Osteoblast (primary cell): ENCODE measurements around the gene CRIM1. TPM values are rescaled to one million over a fixed set of nuclear protein-coding genes. Genes with fewer than 3 reads are reported as not detected.

Experiments
- DNase-seq: peaks from one replicate; pipeline ENCODE4 v3.0.0; 2011; ENCODE audit warnings: low spot score, mixed read lengths; ENCODE audit not compliant: insufficient read length; ENCODE audit errors: missing footprints
- H2AFZ ChIP-seq: 2 replicates; pipeline ENCODE4 v1.6.0; 2011; ENCODE audit warnings: mild to moderate bottlenecking, low read length
- H3K27ac ChIP-seq: 2 replicates; pipeline ENCODE4 v1.5.1; 2011; ENCODE audit warnings: mild to moderate bottlenecking, low read depth, low read length, moderate library complexity
- H3K27me3 ChIP-seq: 2 replicates; pipeline ENCODE4 v1.6.0; 2012; ENCODE audit warnings: mild to moderate bottlenecking, control low read depth, inconsistent platforms, low read length, moderate library complexity; ENCODE audit not compliant: insufficient read depth
- H3K36me3 ChIP-seq: 2 replicates; pipeline ENCODE4 v1.5.1; 2011; ENCODE audit warnings: mild to moderate bottlenecking, low read length, control low read depth, moderate library complexity; ENCODE audit not compliant: insufficient read depth
- H3K4me1 ChIP-seq: 2 replicates; pipeline ENCODE4 v1.5.1; 2011; ENCODE audit warnings: mild to moderate bottlenecking, low read length, control low read depth, moderate library complexity; ENCODE audit not compliant: insufficient read depth
- H3K4me2 ChIP-seq: 2 replicates; pipeline ENCODE4 v1.6.0; 2011; ENCODE audit warnings: mild to moderate bottlenecking, low read length; ENCODE audit not compliant: insufficient read depth
- H3K4me3 ChIP-seq: fragments of 200-600 bp; sonication (generic); 3 replicates; pipeline ENCODE4 v1.5.1; 2012; ENCODE audit warnings: mild to moderate bottlenecking, low read length, inconsistent platforms; ENCODE audit not compliant: insufficient read depth
- H3K79me2 ChIP-seq: 2 replicates; pipeline ENCODE4 v1.6.0; 2012; ENCODE audit warnings: mild to moderate bottlenecking, low read length, control low read depth, inconsistent platforms; ENCODE audit not compliant: insufficient read depth
- H3K9me3 ChIP-seq: 2 replicates; pipeline ENCODE4 v1.5.1; 2011; ENCODE audit warnings: low read depth, low read length, control low read depth
- H4K20me1 ChIP-seq: 2 replicates; pipeline ENCODE4 v1.6.0; 2012; ENCODE audit warnings: mild to moderate bottlenecking, low read length, control low read depth; ENCODE audit not compliant: insufficient read depth
- total RNA-seq: library from RNA; depleted of rRNA; stranded (reverse); fragments of >200 nt; gene quantifications from 2 replicates; pipeline ENCODE4 v1.2.3, GENCODE V29; 2012
- TF ChIP-seq, protein P1 (sequence below): IDR thresholded peaks from 2 replicates; pipeline ENCODE4 v1.5.1; 2011; ENCODE audit warnings: mild to moderate bottlenecking, low read depth, low read length, moderate library complexity; ENCODE audit errors: extremely low read depth

Gene CRIM1
- total RNA-seq, 1 donor, result 362 TPM

DNA sequence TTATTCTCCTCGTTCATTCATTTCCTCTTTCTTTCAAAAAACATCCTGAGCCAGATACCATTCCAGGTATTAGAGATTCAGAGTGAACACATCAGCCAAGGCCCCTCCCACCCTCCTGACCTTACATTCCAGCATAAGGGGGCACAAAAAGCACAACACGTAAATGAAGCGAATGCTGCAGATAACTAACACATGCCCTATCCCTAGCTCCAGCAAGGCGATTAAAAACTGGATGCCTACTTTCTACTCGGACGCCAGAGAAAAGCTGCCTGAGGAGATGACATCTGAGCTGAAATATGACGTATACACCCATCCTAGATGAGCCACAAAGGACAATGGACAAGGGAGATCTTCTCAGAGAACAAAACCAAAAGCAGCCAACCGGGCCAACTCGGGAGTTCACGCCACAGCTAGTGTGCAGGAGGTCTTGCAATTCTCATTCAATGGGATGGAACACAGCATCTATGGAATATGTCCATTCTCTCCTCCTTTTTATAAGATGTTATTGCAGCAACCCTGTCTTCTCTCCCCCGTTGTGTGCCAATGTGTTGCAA is 208.9 kb downstream of the CRIM1 start:
- Histone ChIP-seq H3K27ac (peak overlapping the region; percentile 92), H3K4me3 (no peak overlapping the region), H3K79me2 (peaks cover 46% of the 10 kb centered on the region), H3K4me1 (peaks cover 79% of the 10 kb centered on the region), H3K36me3 (peaks cover 7% of the 10 kb centered on the region), H4K20me1 (no peaks in the 10 kb centered on the region), H3K4me2 (no peak overlapping the region), H3K27me3 (no peaks in the 10 kb centered on the region), H2AFZ (no peak overlapping the region), H3K9me3 (no peaks in the 10 kb centered on the region)
- no peak for DNase-seq
- TF ChIP-seq, protein P1, sequence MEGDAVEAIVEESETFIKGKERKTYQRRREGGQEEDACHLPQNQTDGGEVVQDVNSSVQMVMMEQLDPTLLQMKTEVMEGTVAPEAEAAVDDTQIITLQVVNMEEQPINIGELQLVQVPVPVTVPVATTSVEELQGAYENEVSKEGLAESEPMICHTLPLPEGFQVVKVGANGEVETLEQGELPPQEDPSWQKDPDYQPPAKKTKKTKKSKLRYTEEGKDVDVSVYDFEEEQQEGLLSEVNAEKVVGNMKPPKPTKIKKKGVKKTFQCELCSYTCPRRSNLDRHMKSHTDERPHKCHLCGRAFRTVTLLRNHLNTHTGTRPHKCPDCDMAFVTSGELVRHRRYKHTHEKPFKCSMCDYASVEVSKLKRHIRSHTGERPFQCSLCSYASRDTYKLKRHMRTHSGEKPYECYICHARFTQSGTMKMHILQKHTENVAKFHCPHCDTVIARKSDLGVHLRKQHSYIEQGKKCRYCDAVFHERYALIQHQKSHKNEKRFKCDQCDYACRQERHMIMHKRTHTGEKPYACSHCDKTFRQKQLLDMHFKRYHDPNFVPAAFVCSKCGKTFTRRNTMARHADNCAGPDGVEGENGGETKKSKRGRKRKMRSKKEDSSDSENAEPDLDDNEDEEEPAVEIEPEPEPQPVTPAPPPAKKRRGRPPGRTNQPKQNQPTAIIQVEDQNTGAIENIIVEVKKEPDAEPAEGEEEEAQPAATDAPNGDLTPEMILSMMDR, result no peak

DNA sequence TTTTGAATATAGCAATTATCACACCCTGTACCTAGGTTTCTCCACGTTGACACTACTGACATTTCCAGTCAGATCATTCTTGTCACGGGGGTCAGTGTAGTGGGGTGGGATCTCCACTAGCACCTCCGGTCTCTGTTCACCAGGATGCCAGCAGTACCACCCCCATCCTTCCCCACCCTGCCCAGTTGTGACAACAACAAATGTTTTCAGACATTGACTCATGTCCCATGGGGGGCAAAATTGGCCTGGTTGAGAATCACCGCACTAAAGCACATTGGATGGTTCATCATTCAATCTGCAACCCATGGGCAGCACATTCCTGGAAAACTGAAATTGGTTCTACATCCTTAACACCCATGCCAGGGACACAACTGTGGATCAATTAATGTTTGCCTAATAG is 210.1 kb downstream of the CRIM1 start:
- peak overlapping the region; percentile 64 for H3K27ac ChIP-seq
- H3K4me1 ChIP-seq, result peaks cover 88% of the 10 kb centered on the region
- no peaks in the 10 kb centered on the region for H4K20me1 ChIP-seq
- no peak overlapping the region for H3K4me2 ChIP-seq
- no peak for DNase-seq
- H2AFZ ChIP-seq, result no peak overlapping the region
- H3K9me3 ChIP-seq, result no peaks in the 10 kb centered on the region
- H3K4me3 ChIP-seq, result no peak overlapping the region
- TF ChIP-seq, protein P1, result no peak
- H3K27me3 ChIP-seq, result no peaks in the 10 kb centered on the region
- peaks cover 45% of the 10 kb centered on the region for H3K79me2 ChIP-seq
- peaks cover under 1% of the 10 kb centered on the region for H3K36me3 ChIP-seq

DNA sequence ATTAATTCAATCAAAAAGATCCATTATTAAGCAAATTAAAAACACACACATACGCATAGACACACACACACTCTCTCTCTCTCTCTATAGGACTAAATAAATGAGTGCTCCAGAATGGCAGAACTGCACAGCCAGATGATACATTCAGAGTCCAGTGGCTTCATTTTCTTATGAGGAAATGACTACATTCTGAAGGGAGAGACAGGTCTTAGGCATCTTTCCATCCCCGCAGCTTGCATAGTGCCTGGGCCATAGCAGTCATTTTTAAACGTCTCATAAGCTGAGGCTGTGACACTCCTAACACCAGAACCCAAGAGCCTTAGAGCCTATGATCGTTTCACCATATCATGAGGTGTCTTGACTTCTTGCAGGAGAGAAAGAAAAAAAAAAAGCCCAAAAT is 211.3 kb downstream of the CRIM1 start:
- Histone ChIP-seq H3K4me3 (no peak overlapping the region), H3K36me3 (no peaks in the 10 kb centered on the region), H3K27ac (peak overlapping the region; percentile 11), H3K79me2 (peaks cover 56% of the 10 kb centered on the region), H3K4me1 (peaks cover 78% of the 10 kb centered on the region), H3K4me2 (no peak overlapping the region), H3K27me3 (no peaks in the 10 kb centered on the region), H4K20me1 (no peaks in the 10 kb centered on the region), H2AFZ (no peak overlapping the region), H3K9me3 (no peaks in the 10 kb centered on the region)
- DNase-seq, result no peak
- TF ChIP-seq, protein P1, result no peak

DNA sequence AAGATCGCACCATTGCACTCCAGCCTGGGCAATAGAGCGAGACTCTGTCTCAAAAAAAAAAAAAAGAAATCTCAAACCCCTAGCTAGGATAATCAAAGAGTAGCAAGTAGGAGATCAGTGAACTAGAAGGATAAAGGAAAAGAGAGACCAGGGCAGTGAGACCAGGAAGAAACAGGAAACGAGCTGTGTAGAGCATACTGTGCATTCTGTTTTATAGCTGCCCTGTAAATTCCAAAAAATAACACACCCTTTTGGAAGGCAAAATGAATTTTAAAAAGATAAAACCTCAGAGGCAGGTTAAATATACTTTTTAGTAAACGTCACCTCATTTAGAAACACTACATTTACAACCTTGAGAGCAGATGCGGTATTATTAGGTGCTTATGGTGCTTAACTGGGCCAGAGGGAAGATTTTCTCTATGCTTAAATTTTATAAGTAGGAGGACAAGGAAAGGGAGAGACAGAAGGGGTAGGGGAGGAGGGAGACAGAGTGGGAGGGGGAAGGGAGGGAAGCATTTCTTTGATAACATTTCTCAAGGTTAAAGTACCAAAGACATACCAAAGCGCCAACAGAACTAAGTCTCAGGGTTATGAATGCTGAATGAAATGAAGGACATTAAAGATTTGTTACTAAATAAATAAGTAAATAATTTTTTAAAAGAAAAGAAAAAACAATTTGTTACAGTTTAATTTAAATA is 212.3 kb downstream of the CRIM1 start:
- Histone ChIP-seq H3K9me3 (no peaks in the 10 kb centered on the region), H3K4me1 (peaks cover 76% of the 10 kb centered on the region), H3K27me3 (no peaks in the 10 kb centered on the region), H3K27ac (peak overlapping the region; percentile 80), H3K4me3 (no peak overlapping the region), H2AFZ (no peak overlapping the region), H3K36me3 (peaks cover 5% of the 10 kb centered on the region), H3K4me2 (peak overlapping the region; percentile 65), H3K79me2 (peaks cover 65% of the 10 kb centered on the region), H4K20me1 (no peaks in the 10 kb centered on the region)
- DNase-seq, result no peak
- TF ChIP-seq, protein P1, result no peak
